ENCODE results near the gene KCTD16.

KCTD16 gene

DNA sequence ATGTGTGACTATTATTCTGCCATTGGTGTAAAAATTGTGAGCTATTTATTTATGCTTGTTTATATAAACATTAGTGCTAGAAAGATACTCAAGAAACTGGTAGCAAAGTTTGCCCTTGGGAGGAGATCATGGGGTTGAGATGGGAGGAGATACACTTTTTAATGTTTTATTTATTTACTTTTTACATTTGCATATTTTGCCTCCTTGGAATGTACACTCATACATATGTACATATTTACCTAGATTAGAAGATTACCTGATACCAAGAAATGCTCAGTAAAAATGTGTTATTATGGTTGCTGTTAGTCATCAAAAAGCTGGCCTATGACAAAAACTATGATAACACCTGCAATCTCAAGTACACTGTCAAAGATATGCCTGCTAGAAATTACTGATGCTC, 195.2 kb downstream of the KCTD16 start:
- in situ Hi-C loops (cut with HindIII; ENCODE audit: low pct_ligation_motif_present, low pct_unique_long_range_greater_than_20kb, low sequenced_read_pairs), result no loop called here
- DNase-seq, result no peak

DNA sequence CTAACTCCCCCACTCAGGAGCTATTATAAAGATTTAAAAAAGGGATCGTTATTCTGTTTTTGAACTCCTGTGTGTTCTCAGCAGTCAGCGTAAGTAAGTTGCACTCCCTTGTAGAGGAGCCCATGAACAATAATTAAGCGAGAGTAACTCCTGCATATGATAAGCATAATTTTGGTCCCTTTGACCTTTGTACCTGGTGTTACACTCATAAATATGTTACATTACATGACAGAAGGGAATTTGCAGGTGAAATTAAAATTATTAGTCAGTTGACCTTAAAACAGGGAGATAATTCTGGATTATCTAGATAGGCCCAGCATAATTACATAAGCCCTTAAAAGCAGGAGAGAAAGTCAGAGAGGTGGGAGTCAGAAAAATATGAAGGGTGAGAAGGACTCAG, 197.3 kb downstream of the KCTD16 start:
- no peak for DNase-seq
- in situ Hi-C loops (cut with HindIII; ENCODE audit: low pct_ligation_motif_present, low pct_unique_long_range_greater_than_20kb, low sequenced_read_pairs), result no loop called here

DNA sequence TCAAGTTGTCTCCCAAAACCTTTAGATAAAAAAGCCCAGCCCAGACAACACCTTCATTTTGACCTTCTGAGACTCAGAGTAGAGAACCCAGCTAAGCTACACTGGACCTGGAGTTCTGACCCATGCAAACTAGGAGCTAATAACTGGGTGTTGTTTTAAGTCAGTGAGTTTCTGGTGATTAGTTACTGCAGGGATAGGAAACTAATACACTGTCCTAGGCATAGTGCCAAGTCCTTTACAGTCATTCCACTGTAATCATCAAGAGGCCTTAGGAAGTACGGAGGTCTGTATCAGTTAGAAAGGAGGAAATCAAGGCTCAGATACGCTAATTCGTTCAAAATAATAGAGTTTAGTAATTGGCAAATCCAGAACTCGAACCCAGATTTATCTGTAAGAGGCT, 197.9 kb downstream of the KCTD16 start:
- no peak for DNase-seq
- in situ Hi-C loops (cut with HindIII; ENCODE audit: low pct_ligation_motif_present, low pct_unique_long_range_greater_than_20kb, low sequenced_read_pairs), result no loop called here

DNA sequence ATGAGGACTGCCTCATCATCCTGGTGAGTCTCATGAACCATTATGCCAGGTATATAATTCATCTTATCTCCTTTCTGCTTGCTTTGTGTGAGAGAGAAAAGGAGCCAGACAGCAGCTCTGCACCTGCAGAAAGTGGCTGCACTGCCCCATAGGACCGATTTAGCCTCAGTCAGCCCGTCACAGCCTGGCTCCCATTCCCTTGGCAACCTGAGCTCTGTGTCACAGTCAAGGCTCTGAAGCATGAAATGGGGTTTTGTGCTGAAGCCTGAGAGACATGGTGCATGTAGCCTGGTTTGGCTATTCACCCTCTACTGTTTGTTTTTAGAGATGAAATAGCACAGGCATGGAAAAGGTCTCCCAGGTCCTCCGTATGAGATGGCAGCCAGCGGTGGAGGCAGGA, 198.3 kb downstream of the KCTD16 start:
- in situ Hi-C loops (cut with HindIII; ENCODE audit: low pct_ligation_motif_present, low pct_unique_long_range_greater_than_20kb, low sequenced_read_pairs), result no loop called here

DNA sequence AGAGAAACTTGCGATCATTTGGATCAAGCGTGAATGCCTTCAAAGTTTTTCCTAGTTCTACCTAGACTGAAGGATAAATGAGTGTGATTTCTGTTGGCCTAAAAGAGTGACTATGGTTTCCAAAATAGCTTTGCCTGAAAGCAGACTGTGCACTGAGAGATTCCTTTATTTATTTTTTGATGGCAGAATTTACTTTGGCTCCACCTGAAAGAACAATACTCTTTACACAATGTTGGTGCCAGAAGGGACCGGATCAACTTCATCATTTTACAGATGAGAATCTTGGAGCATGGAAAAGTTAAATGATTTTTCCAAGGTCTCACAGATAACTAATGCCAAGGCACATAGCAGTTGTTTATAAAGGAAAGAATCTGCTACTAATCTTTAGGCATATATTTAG, 199.6 kb downstream of the KCTD16 start:
- no peak for DNase-seq
- in situ Hi-C loops (cut with HindIII; ENCODE audit: low pct_ligation_motif_present, low pct_unique_long_range_greater_than_20kb, low sequenced_read_pairs), result no loop called here

More for the DNA sequence above, 198.3 kb downstream of the KCTD16 start:
- peak; percentile 5 for DNase-seq

DNA sequence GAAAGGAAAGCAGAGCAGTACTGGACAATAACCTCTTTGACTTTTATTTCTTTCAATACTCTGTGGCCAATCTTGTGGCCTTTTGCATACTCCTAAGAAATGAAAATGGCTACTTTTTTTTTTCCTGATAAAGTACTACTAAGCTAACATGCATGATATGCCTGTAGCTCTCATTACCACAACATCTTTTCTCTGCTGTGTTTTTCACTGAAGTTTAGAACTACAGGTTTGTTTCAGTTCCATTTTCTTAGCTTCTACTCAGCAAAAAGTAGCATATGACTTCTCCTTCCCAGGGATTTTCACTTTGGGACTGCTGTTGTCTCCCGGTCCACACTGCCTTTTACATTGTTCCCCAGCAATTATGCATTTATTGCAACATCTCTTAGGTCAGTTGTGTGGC, 204.0 kb downstream of the KCTD16 start:
- in situ Hi-C loops (cut with HindIII; ENCODE audit: low pct_ligation_motif_present, low pct_unique_long_range_greater_than_20kb, low sequenced_read_pairs), result no loop called here
- DNase-seq, result no peak

DNA sequence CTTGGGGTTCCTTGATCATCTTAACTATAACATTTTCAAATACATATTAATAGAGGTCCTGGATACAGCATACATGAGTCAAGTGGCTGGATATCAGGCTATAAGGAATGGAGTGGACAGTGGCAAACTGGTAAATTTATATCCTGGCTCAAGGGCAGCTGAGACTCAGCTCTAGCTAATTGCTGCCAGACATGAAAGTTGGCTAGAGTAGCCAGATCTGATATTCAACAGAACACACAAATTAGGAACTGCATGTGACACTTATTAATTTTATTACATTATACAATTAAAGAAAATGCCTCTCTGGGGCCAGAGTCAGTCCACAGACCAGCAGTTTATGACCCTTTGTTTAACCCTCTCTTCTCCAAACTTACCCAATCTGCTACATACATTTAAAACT, 206.5 kb downstream of the KCTD16 start:
- no peak for DNase-seq
- in situ Hi-C loops (cut with HindIII; ENCODE audit: low pct_ligation_motif_present, low pct_unique_long_range_greater_than_20kb, low sequenced_read_pairs), result no loop called here

DNA sequence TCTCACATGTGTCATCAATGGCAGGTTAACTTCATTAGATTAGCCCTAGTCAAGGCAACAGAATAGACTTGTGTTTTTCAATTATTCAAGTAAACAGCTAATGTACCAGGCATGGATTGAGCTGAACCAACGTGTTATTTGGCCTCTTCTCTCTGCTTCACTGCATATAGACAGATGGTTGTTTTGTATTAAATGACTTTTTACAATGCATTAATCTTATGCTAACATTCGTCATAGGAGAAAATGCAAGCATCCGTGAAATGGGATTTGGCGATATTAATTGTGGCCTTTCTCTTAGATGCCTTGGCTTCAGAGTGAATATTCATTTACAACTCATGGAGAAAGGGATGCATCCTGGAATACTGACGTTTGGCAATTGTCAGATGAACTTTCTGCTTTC, 208.0 kb downstream of the KCTD16 start:
- in situ Hi-C loops (cut with HindIII; ENCODE audit: low pct_ligation_motif_present, low pct_unique_long_range_greater_than_20kb, low sequenced_read_pairs), result no loop called here
- DNase-seq, result no peak

DNA sequence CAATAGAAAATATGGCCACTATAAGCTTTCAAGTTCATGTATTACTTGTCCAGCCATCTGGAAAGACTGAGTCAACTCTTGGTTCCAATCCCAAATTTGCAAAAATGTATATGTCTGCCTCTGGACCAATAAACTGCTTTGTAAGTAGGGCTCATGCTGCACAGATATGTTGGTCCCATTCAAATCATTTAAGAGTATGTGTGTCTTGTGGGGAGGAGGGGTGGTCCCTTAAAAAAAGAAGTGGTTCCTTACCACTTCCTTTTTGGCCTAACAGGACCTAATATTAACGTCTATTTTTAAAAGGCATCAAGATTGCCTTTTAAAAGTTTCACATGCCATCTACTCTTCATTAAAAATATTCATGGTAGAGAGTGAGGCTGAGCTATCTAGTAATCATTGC, 214.9 kb downstream of the KCTD16 start:
- DNase-seq, result no peak
- in situ Hi-C loops (cut with HindIII; ENCODE audit: low pct_ligation_motif_present, low pct_unique_long_range_greater_than_20kb, low sequenced_read_pairs), result no loop called here

DNA sequence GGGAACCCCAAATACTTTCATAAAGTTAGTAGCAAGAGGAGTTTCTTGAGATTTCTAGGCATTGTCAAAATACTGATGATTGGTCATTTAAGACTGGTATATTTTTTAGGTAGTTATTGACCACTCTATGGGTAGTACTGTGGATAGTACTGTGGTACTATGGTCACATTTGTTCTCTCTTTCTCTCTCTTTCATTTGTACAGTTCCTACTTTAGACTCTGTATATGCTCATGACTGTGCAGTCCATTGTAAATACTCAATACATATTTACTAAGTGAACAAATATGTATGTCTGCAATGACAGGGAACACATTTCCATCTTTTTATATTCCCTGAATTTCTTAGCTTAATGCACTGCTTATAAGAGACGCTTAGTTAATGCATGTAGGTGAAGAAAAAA, 215.6 kb downstream of the KCTD16 start:
- in situ Hi-C loops (cut with HindIII; ENCODE audit: low pct_ligation_motif_present, low pct_unique_long_range_greater_than_20kb, low sequenced_read_pairs), result no loop called here
- no peak for DNase-seq

DNA sequence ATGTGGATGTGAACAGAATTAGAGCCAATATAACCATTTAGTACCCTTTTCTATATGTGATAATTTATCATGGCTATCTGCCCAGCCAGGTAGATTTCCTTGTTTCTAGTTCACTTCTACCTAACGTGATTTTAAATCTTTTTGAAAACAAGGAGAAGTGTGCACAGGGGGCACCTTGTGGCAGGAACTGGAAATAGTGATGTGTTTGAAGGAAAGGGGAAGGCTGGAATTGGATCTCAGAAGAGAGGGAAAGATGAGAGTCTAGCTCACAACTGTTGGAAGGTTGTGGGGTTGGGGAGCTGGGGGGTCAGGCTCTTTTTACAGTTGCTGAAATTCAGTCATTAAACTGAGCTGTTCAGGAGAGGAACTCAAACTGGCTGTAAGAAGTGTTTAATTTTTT, 219.5 kb downstream of the KCTD16 start:
- in situ Hi-C loops (cut with HindIII; ENCODE audit: low pct_ligation_motif_present, low pct_unique_long_range_greater_than_20kb, low sequenced_read_pairs), result no loop called here

DNA sequence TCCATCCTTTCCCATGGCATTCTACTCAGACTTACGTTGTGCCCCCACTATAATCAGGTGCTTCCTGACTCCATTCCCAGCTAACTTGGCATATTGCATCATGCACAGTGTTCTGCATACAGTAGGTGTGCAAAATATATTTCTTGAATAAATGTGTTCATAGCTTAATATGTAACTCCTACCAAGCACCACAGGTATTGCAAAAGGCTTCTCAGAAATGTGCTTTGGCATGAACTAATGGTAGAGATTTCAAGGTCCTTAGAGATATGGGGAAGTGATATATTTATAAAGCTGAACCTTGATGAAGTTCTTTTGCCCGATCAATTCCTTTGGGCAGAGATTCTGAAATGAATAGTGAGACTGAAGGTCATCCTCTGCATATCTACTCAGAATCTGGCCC, 220.4 kb downstream of the KCTD16 start:
- no peak for DNase-seq
- in situ Hi-C loops (cut with HindIII; ENCODE audit: low pct_ligation_motif_present, low pct_unique_long_range_greater_than_20kb, low sequenced_read_pairs), result no loop called here

More for the DNA sequence above, 219.5 kb downstream of the KCTD16 start:
- peak; percentile 9 for DNase-seq

DNA sequence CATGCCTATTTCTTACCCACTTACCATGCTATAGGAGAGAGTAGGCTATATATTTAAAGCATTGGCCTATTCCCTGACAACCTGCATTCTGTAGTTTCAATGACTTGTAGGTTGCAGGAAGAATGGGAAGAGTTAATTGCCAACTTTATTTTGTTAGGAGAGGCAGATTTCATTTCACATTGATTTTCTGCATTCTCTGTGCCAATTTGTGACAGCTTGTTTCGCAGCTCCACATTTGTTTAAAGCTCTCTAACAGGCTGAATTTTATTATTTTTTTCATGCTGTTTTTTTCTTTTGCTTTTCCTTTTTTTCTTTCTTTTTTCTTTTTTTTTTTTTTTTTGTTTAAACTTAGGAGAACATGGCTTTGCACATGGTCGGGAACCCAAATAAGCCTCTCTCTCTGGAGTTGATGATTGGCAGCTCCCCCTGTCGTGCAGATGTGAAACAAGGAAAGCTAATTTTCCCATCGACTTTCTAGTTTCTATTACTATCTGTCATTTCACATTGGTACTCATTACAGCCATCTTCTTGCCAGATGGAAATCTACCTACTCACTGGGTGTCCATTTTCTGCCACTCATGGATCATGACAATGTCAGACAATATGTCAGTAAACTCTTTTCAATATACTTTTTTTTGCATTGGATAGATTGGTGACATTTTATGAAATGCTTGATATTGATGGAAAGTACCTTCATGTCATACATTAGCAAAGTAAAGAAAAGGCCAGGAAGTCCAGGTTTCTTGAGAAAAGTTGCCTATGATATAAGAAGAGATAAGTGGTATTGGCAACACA, 223.2 kb downstream of the KCTD16 start:
- no peak for DNase-seq

DNA sequence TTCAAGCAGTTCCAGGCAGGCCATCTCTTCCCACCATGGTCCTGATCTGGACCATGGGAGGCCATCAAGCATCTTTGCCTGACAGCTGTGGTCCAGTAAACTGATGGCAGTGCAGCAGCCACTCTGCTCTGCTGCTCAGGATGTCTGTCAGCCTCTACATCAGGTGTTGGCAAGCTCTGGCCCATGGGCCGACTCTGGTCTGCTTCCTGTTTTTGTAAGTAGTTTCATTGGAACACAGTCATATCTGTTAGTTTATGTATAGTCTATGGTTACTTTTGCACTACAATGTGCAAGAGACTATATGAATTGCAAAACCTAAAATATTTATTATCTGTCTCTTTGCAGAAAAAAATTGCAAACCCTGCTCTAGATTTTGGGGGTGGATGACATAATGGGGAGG, 225.0 kb downstream of the KCTD16 start:
- DNase-seq, result no peak
- in situ Hi-C loops (cut with HindIII; ENCODE audit: low pct_ligation_motif_present, low pct_unique_long_range_greater_than_20kb, low sequenced_read_pairs), result no loop called here

More for the DNA sequence above, 223.2 kb downstream of the KCTD16 start:
- in situ Hi-C loops (cut with HindIII; ENCODE audit: low pct_ligation_motif_present, low pct_unique_long_range_greater_than_20kb, low sequenced_read_pairs), result no loop called here

DNA sequence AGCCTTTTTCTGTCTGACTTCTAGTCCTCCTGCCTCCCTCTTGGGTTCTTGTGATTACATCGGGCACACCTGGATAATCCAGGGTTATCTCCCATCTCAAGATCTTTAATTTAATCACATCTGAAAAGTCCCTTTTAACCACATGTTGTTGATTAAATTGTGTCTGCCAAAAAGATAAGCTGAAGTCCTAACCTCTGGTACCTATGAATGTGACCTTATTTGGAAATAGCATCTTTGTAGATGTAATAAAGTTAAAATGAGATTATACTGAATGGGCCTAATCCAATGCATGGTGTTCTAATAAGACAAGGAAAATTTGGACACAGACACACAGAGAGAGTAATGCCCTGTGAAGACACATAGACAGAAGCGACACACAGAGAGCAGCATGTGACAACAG, 232.4 kb downstream of the KCTD16 start:
- no peak for DNase-seq
- in situ Hi-C loops (cut with HindIII; ENCODE audit: low pct_ligation_motif_present, low pct_unique_long_range_greater_than_20kb, low sequenced_read_pairs), result no loop called here

DNA sequence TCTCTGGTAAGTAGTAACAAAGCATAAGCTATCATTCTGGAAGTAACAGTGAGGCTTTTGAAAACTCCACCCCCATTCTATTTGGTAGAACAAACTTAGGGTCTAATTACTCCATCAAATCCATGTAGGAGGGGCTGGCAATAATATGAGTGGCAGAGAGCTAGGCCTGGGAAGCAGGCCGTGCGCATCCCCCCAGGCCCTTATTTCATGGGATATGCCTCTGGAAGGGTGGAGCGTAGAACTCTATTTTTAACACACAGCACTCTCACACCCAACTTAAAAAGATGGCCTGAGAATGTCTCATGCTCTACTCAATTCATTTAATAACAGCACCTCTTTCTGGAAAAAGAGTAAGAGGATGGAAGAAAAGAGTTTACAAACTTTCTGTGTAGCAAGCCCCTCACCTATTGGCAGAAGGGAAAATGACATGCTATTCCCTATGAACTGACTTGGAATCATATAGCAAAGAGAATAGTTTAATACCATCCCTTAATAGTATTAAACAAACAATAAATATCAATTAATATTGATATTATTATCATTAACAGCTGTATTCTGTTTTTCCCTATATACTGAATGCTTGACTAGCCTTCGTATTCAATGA, 233.2 kb downstream of the KCTD16 start:
- in situ Hi-C loops (cut with HindIII; ENCODE audit: low pct_ligation_motif_present, low pct_unique_long_range_greater_than_20kb, low sequenced_read_pairs), result no loop called here
- no peak for DNase-seq

DNA sequence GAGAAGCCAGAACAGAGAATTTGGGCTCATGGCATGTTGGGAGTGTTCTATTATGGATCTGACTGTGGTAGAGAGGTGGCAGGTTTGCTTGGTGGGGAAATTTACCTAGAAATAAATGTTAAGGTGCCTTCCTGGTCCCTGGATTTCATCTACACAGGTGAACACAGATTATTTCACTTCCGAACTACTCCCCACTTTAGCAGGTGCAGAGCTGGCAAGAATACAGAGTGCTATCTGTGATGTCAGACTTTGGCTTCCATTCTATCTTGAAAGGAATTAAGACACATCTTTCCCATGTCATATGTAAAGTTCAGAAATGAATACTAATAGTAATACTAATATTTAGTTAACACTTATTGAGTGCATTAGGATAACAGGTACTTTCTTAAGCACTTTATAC, 234.0 kb downstream of the KCTD16 start:
- no peak for DNase-seq
- in situ Hi-C loops (cut with HindIII; ENCODE audit: low pct_ligation_motif_present, low pct_unique_long_range_greater_than_20kb, low sequenced_read_pairs), result no loop called here

DNA sequence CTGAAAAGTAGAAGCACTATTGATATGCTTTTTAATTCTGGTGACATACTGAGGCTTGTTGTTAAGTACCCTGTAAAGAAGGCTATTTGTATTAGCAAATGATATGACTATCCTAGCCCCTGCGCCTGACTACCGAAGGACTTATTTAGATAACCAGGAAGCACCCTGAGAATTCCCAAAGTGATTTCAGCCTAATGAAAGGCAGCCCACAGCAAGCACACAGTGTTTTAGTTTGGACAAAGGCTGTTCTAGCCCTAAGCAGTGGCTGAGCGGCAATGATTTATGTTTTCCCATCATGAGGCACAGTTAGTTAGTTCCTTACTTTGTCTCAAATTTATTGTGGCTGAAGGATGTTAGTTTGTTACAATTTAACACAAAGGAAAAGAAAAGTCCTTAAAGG, 235.3 kb downstream of the KCTD16 start:
- in situ Hi-C loops (cut with HindIII; ENCODE audit: low pct_ligation_motif_present, low pct_unique_long_range_greater_than_20kb, low sequenced_read_pairs), result no loop called here
- no peak for DNase-seq

DNA sequence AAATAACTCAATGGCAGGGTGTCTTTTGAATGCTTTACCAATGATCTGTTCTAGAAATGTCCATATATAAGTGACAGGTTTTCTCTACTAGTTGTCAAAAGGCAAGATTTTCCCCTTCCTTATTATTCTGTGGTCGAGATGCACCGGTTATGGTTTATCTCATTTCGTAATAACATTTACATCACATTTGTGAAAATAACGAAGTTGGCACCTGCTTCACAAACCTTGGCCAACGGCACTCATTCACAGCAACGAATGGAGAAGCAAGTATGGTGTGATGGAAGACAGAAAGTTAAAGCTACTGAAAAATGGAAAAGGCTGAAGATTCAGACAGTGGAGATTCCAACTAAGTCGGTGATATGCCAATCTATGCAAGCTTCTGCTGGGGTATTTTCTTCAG, 235.8 kb downstream of the KCTD16 start:
- no peak for DNase-seq
- in situ Hi-C loops (cut with HindIII; ENCODE audit: low pct_ligation_motif_present, low pct_unique_long_range_greater_than_20kb, low sequenced_read_pairs), result no loop called here
